Measurements from ENCODE around the gene SLC2A1. TPM values are rescaled to one million over a fixed set of nuclear protein-coding genes. Genes with fewer than 3 reads are reported as not detected.

SLC2A1 gene
- total and polyA plus RNA-seq, 12 donors: 4.6 to 123 (median 24.3) TPM

DNA sequence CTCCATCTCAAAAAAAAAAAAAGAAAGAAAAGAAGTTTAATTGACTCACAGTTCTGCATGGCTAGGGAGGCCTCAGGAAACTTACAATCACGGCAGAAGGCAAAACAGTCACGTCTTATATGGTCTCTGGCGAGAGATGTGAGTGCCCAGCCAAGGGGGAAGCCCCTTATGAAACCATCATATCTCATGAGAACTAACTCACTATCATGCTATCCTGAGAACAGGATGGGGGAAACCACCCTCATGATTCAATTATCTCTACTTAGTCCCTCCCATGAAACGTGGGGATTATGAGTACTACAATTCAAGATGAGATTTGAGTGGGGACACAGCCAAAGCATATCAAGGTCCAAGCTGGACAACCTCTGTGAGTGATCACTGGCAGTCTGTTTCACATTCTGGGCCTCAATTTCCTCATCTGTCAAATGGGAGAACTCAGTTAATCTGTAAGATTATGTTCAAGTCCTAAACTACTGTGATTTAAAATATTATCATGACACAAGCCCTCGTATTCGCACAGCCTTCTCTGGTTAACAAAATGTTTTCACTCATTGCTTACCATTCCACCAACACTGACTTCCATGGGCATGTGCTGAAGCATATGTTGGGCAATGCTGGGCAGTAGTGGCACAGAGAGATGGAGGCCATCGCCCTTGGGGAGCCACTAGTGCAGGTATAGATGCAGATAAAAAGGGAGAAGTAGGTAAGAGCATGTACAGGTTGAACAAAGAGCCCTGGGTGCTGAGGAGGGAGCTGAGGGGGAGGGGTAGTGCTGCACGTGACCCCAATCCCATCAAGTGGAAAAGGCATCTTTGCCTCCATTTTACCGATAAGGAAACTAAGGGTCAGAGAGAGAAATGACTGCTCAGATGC, 46.2 kb upstream of the SLC2A1 start:
- TF ChIP-seq, protein P1, sequence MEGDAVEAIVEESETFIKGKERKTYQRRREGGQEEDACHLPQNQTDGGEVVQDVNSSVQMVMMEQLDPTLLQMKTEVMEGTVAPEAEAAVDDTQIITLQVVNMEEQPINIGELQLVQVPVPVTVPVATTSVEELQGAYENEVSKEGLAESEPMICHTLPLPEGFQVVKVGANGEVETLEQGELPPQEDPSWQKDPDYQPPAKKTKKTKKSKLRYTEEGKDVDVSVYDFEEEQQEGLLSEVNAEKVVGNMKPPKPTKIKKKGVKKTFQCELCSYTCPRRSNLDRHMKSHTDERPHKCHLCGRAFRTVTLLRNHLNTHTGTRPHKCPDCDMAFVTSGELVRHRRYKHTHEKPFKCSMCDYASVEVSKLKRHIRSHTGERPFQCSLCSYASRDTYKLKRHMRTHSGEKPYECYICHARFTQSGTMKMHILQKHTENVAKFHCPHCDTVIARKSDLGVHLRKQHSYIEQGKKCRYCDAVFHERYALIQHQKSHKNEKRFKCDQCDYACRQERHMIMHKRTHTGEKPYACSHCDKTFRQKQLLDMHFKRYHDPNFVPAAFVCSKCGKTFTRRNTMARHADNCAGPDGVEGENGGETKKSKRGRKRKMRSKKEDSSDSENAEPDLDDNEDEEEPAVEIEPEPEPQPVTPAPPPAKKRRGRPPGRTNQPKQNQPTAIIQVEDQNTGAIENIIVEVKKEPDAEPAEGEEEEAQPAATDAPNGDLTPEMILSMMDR (IDR thresholded peaks at IDR 0.05): no peak
- no peak for TF ChIP-seq POLR2A (IDR thresholded peaks at IDR 0.05)
- 75 to 84% (median 82%) methylated on average over 9 of the region's 9 CpGs for WGBS, 4 donors
- H3K9me3 ChIP-seq (replicated peaks in 1 of 3): no peaks in the 10 kb centered on the region
- no peaks in the 10 kb centered on the region for H3K27me3 ChIP-seq
- H3K4me3 ChIP-seq: no peak overlapping the region
- intact Hi-C loops (cut with DNase I): no loop called here
- no peaks in the 10 kb centered on the region for H3K4me1 ChIP-seq (replicated peaks in 1 of 2)
- H3K27ac ChIP-seq: no peak overlapping the region
- H3K36me3 ChIP-seq (replicated peaks in 1 of 2): no peaks in the 10 kb centered on the region
- DNase-seq: no peak

DNA sequence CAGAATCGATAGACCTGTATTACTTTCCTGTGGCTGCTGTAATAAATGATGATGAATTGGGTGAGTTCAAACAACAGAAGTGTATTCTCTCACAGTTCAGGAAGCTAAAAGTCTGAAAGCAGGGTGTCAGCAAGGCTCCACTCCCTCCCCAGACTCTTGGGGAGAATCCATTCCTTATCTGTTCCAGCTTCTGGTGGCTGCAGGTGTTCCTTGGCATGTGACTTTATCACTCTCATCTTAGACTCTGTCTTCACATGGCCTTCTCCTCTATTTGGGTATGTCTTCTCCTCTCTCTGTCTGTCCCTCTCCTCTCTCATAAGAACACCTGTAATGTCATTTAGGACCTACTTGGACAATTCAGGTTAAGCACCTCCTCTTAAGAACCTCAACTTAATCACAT, 44.1 kb upstream of the SLC2A1 start:
- Histone ChIP-seq H3K9me3 (replicated peaks in 1 of 3) (no peaks in the 10 kb centered on the region), H3K4me3 (no peak overlapping the region), H3K27me3 (no peaks in the 10 kb centered on the region), H3K4me1 (replicated peaks in 1 of 2) (no peaks in the 10 kb centered on the region), H3K27ac (no peak overlapping the region), H3K36me3 (replicated peaks in 1 of 2) (no peaks in the 10 kb centered on the region)
- intact Hi-C loops (cut with DNase I): no loop called here
- 79 to 92% (median 88%) methylated on average over 1 of the region's 1 CpG for WGBS, 4 donors
- TF ChIP-seq POLR2A (IDR thresholded peaks at IDR 0.05): no peak
- TF ChIP-seq, protein P1 (IDR thresholded peaks at IDR 0.05): no peak
- DNase-seq: no peak

DNA sequence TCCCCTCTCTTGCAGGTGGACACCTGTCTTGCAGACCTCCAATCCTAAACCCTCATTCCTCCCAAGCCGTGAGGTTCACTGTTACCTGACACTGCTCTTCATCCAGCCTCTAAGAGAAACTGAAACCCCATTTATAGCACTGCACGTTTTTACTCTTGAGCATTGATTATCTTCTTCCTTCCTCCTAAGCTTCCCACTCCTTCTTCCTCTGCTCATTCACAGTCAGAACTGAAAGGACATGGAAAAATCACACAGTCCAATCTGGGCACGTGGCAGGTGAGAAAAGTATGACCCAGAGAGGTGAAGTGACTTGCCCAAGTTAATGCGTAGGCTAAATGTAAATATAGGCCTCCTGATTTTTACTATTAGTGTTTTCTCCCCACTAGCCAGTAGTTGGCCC, 43.4 kb upstream of the SLC2A1 start:
- no peak overlapping the region for H3K4me3 ChIP-seq
- no peaks in the 10 kb centered on the region for H3K9me3 ChIP-seq (replicated peaks in 1 of 3)
- intact Hi-C loops (cut with DNase I): no loop called here
- H3K27me3 ChIP-seq: no peaks in the 10 kb centered on the region
- no peak for DNase-seq
- WGBS, 4 donors: 70 to 76% (median 72%) methylated on average over 4 of the region's 4 CpGs
- no peaks in the 10 kb centered on the region for H3K36me3 ChIP-seq (replicated peaks in 1 of 2)
- no peak overlapping the region for H3K27ac ChIP-seq
- TF ChIP-seq, protein P1 (IDR thresholded peaks at IDR 0.05): no peak
- no peak for TF ChIP-seq POLR2A (IDR thresholded peaks at IDR 0.05)
- H3K4me1 ChIP-seq (replicated peaks in 1 of 2): no peaks in the 10 kb centered on the region

DNA sequence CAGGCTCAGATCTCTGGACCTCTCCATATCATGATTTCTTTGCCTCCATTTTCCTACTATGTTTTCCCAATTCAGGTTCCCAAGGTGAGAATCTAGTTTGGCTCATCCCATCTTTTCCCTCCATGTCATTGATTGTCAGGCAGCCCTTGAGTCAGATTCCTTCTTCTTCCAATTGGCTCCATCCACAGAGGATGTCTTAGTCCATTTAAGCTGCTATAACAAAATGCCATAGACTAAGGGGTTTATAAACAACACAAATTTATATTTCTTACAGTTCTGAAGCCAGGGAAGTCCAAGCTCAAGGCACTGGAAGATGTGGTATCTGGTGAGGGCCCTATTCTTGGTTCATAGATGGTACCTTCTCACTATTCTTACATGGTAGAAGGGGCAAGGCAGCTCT, 42.8 kb upstream of the SLC2A1 start:
- no peak overlapping the region for H3K4me3 ChIP-seq
- no peaks in the 10 kb centered on the region for H3K9me3 ChIP-seq (replicated peaks in 1 of 3)
- no peaks in the 10 kb centered on the region for H3K27me3 ChIP-seq
- intact Hi-C loops (cut with DNase I): no loop called here
- H3K27ac ChIP-seq: no peak overlapping the region
- TF ChIP-seq POLR2A (IDR thresholded peaks at IDR 0.05): no peak
- TF ChIP-seq, protein P1 (IDR thresholded peaks at IDR 0.05): no peak
- H3K36me3 ChIP-seq (replicated peaks in 1 of 2): no peaks in the 10 kb centered on the region
- no peak for DNase-seq
- no peaks in the 10 kb centered on the region for H3K4me1 ChIP-seq (replicated peaks in 1 of 2)
